GM23338 (cell line): ENCODE data around the gene TMCC1. TPM values are rescaled to one million over a fixed set of nuclear protein-coding genes. Genes with fewer than 3 reads are reported as not detected.

ENCODE experiments used
- ATAC-seq: fragments of 200-7000 bp; cut with Tn5 transposase; 3 replicates; pipeline ENCODE4 v1.9.1; 2020
- DNase-seq: peaks from one replicate; pipeline ENCODE4 v3.0.0-alpha.2; 2015; ENCODE audit warnings: low spot score
- H2AFZ ChIP-seq: fragments of 200-600 bp; sonication (generic); 2 replicates; pipeline ENCODE4 v1.8.0; 2016; ENCODE audit warnings: antibody characterized with exemption, mild to moderate bottlenecking, moderate library complexity
- H3F3A ChIP-seq: fragments of 200-600 bp; sonication (generic); replicated peaks from 2 replicates; pipeline ENCODE4 v1.8.0; 2017; ENCODE audit warnings: antibody characterized with exemption, mixed run types, low read depth
- H3K27ac ChIP-seq: fragments of 200-600 bp; sonication (generic); 2 replicates; pipeline ENCODE4 v1.6.1; 2016; ENCODE audit warnings: low read depth
- H3K27me3 ChIP-seq: fragments of 200-600 bp; sonication (generic); 2 replicates; pipeline ENCODE4 v1.8.0; 2016; ENCODE audit warnings: mild to moderate bottlenecking, mixed run types, moderate library complexity; ENCODE audit not compliant: insufficient read depth
- H3K36me3 ChIP-seq: fragments of 200-600 bp; sonication (generic); 2 replicates; pipeline ENCODE4 v1.8.0; 2016; ENCODE audit warnings: mild to moderate bottlenecking; ENCODE audit not compliant: insufficient read depth
- H3K4me1 ChIP-seq: fragments of 200-600 bp; sonication (generic); 2 replicates; pipeline ENCODE4 v1.8.0; 2016; ENCODE audit warnings: mild to moderate bottlenecking, moderate library complexity; ENCODE audit not compliant: insufficient read depth
- H3K4me2 ChIP-seq: fragments of 200-600 bp; sonication (generic); 2 replicates; pipeline ENCODE4 v1.7.1; 2017; ENCODE audit warnings: mixed run types
- H3K4me3 ChIP-seq: fragments of 200-600 bp; sonication (generic); 2 replicates; pipeline ENCODE4 v1.6.1; 2016; ENCODE audit warnings: mixed run types
- H3K79me2 ChIP-seq: fragments of 200-600 bp; sonication (generic); replicated peaks from 2 replicates; pipeline ENCODE4 v1.8.0; 2017; ENCODE audit warnings: mild to moderate bottlenecking; ENCODE audit not compliant: insufficient read depth
- H3K9me2 ChIP-seq: fragments of 200-600 bp; sonication (generic); 2 replicates; pipeline ENCODE4 v1.8.0; 2017; ENCODE audit not compliant: insufficient read depth
- H4K20me1 ChIP-seq: fragments of 200-600 bp; sonication (generic); replicated peaks from 2 replicates; pipeline ENCODE4 v1.8.0; 2017; ENCODE audit warnings: mild to moderate bottlenecking; ENCODE audit not compliant: insufficient read depth
- H3K27ac Mint-ChIP-seq: 2 replicates; pipeline ENCODE4 v1.8.0; 2020; ENCODE audit warnings: inconsistent platforms, mild to moderate bottlenecking, moderate library complexity, mixed read lengths
- H3K27me3 Mint-ChIP-seq: 3 replicates; pipeline ENCODE4 v1.8.0; 2022; ENCODE audit warnings: low read depth, mild to moderate bottlenecking, moderate library complexity, mixed read lengths, inconsistent platforms; ENCODE audit not compliant: insufficient read depth, poor library complexity
- H3K36me3 Mint-ChIP-seq: 3 replicates; pipeline ENCODE4 v1.8.0; 2021; ENCODE audit warnings: low read depth, mild to moderate bottlenecking, inconsistent platforms, moderate library complexity, mixed read lengths
- H3K4me1 Mint-ChIP-seq: 3 replicates; pipeline ENCODE4 v1.8.0; 2020; ENCODE audit warnings: mild to moderate bottlenecking, inconsistent platforms, mixed read lengths
- H3K4me3 Mint-ChIP-seq: 3 replicates; pipeline ENCODE4 v1.8.0; 2021; ENCODE audit warnings: moderate library complexity, mild to moderate bottlenecking, inconsistent platforms, mixed read lengths
- H3K9me3 Mint-ChIP-seq: 3 replicates; pipeline ENCODE4 v1.8.0; 2020; ENCODE audit warnings: moderate library complexity, mild to moderate bottlenecking, inconsistent platforms, mixed read lengths
- CREB1 ChIP-seq: fragments of 250-450 bp; sonication (Bioruptor Pico); IDR thresholded peaks from 2 replicates; pipeline ENCODE4 v1.5.0; 2020; ENCODE audit warnings: low read depth, mild to moderate bottlenecking, moderate library complexity
- EZH2 ChIP-seq: fragments of 200-600 bp; sonication (generic); IDR thresholded peaks from one replicate; pipeline ENCODE4 v1.8.0; 2017; ENCODE audit warnings: antibody characterized with exemption, mild to moderate bottlenecking, low read depth; ENCODE audit not compliant: unreplicated experiment
- EZH2phosphoT487 ChIP-seq: fragments of 200-600 bp; sonication (generic); IDR thresholded peaks from one replicate; pipeline ENCODE4 v1.8.1; 2018; ENCODE audit warnings: antibody characterized with exemption; ENCODE audit not compliant: unreplicated experiment
- JUNB ChIP-seq: IDR thresholded peaks from one replicate; pipeline ENCODE4 v1.6.1; 2016; ENCODE audit warnings: antibody characterized with exemption; ENCODE audit not compliant: unreplicated experiment
- NANOG ChIP-seq: IDR thresholded peaks from 2 replicates; pipeline ENCODE4 v1.6.1; 2016; ENCODE audit warnings: antibody characterized with exemption, borderline replicate concordance
- POLR2AphosphoS5 ChIP-seq: IDR thresholded peaks from 2 replicates; pipeline ENCODE4 v1.6.1; 2016; ENCODE audit warnings: antibody characterized with exemption, low read depth
- STAT1 ChIP-seq: IDR thresholded peaks from one replicate; pipeline ENCODE4 v1.6.1; 2016; ENCODE audit warnings: antibody characterized with exemption; ENCODE audit not compliant: unreplicated experiment
- ZNF114 ChIP-seq: fragments of 250-450 bp; sonication (Bioruptor Pico); IDR thresholded peaks from 2 replicates; pipeline ENCODE4 v1.5.0; 2020; ENCODE audit warnings: mild to moderate bottlenecking, moderate library complexity
- polyA plus RNA-seq: library from polyadenylated mRNA; unstranded; fragments of >200 nt; fragmentation: Nextera tagmentation; extraction: Ambion mirVana; gene quantifications from 2 replicates; pipeline ENCODE4 v1.2.1, GENCODE V29; 2016
- total RNA-seq: library from RNA; depleted of rRNA; stranded (reverse); fragments of >200 nt; shearing (Covaris generic); gene quantifications from 2 replicates; pipeline ENCODE4 v1.2.3, GENCODE V29; 2014
- TF ChIP-seq, protein P1 (sequence below): fragments of 250-450 bp; sonication (Bioruptor Pico); IDR thresholded peaks from 2 replicates; pipeline ENCODE4 v1.5.0; 2020; ENCODE audit warnings: mild to moderate bottlenecking, moderate library complexity

The TMCC1 gene
- total and polyA plus RNA-seq, 2 experiments from 2014 or later: 8.2 to 18.4 TPM

DNA sequence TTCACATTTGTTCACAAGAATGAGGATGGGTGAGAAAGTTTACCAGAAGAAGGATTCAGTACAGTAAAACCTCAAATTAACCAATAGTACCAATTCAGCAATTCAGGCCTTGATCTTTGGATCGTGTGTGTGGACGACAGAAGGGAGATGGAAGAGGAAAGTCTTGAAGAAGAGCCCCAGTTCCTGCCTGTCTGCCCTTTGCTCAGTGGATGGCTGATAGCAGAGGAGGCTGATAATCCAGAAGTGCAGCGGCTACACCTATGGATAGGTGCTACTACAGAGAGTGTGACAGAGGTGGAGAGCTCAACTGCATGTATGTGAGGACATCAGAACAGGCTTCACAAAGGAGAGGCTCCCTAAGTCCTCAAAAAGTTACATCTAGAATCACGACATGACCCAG lies 257.9 kb downstream of the TMCC1 start (continued):
- TF ChIP-seq, protein P1, sequence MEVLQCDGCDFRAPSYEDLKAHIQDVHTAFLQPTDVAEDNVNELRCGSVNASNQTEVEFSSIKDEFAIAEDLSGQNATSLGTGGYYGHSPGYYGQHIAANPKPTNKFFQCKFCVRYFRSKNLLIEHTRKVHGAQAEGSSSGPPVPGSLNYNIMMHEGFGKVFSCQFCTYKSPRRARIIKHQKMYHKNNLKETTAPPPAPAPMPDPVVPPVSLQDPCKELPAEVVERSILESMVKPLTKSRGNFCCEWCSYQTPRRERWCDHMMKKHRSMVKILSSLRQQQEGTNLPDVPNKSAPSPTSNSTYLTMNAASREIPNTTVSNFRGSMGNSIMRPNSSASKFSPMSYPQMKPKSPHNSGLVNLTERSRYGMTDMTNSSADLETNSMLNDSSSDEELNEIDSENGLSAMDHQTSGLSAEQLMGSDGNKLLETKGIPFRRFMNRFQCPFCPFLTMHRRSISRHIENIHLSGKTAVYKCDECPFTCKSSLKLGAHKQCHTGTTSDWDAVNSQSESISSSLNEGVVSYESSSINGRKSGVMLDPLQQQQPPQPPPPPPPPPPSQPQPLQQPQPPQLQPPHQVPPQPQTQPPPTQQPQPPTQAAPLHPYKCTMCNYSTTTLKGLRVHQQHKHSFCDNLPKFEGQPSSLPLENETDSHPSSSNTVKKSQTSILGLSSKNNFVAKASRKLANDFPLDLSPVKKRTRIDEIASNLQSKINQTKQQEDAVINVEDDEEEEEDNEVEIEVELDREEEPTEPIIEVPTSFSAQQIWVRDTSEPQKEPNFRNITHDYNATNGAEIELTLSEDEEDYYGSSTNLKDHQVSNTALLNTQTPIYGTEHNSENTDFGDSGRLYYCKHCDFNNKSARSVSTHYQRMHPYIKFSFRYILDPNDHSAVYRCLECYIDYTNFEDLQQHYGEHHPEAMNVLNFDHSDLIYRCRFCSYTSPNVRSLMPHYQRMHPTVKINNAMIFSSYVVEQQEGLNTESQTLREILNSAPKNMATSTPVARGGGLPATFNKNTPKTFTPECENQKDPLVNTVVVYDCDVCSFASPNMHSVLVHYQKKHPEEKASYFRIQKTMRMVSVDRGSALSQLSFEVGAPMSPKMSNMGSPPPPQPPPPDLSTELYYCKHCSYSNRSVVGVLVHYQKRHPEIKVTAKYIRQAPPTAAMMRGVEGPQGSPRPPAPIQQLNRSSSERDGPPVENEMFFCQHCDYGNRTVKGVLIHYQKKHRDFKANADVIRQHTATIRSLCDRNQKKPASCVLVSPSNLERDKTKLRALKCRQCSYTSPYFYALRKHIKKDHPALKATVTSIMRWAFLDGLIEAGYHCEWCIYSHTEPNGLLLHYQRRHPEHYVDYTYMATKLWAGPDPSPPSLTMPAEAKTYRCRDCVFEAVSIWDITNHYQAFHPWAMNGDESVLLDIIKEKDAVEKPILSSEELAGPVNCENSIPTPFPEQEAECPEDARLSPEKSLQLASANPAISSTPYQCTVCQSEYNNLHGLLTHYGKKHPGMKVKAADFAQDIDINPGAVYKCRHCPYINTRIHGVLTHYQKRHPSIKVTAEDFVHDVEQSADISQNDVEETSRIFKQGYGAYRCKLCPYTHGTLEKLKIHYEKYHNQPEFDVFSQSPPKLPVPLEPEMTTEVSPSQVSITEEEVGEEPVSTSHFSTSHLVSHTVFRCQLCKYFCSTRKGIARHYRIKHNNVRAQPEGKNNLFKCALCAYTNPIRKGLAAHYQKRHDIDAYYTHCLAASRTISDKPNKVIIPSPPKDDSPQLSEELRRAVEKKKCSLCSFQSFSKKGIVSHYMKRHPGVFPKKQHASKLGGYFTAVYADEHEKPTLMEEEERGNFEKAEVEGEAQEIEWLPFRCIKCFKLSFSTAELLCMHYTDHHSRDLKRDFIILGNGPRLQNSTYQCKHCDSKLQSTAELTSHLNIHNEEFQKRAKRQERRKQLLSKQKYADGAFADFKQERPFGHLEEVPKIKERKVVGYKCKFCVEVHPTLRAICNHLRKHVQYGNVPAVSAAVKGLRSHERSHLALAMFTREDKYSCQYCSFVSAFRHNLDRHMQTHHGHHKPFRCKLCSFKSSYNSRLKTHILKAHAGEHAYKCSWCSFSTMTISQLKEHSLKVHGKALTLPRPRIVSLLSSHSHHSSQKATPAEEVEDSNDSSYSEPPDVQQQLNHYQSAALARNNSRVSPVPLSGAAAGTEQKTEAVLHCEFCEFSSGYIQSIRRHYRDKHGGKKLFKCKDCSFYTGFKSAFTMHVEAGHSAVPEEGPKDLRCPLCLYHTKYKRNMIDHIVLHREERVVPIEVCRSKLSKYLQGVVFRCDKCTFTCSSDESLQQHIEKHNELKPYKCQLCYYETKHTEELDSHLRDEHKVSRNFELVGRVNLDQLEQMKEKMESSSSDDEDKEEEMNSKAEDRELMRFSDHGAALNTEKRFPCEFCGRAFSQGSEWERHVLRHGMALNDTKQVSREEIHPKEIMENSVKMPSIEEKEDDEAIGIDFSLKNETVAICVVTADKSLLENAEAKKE (CRISPR knock-in tag): no peak
- TF ChIP-seq JUNB (no peak), NANOG (no peak), CREB1 (CRISPR knock-in tag) (no peak), STAT1 (no peak), ZNF114 (CRISPR knock-in tag) (no peak), POLR2AphosphoS5 (no peak), EZH2phosphoT487 (no peak)

DNA sequence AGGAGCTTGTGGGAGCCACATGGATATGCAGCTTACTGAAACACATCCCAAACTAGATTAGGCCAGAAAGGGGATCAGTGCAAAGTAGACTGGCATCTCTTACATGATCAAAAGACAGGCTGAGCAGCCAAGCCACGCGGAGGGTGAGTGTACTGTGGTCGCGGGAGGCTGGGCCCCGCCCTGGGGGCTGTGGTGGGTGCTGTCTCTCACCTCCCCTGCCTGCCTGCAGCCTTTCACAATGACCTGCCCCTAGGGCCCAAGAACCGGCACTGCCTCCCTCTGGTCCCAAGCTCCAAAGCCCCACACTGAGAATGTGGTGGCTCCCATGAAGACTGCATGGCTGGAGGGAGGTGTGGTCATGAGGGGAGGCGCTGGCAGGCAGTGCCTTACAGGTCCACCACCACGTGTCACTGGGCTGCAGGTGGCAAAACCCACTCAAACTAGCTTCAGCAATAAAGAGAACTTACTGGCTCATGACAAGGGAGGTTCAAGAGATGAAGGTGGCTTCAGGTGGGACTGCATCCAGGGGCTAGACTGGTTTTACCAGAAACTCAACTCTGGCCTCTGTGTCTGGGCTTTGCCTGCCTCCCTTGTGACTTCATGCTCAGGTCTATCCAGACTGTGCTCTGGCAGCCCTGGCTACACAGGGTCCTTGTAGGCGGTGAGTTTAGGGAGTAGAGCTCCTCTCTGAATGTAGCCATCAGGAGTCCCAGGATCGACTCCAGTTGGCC lies 259.6 kb downstream of the TMCC1 start:
- H3K79me2 ChIP-seq: no peaks in the 10 kb centered on the region
- ATAC-seq (peak; percentile 48), DNase-seq (peak; percentile 16)
- Mint-ChIP-seq H3K36me3 (peaks cover 6% of the 10 kb centered on the region; the same call in 2 of the 3 replicates), H3K27ac (no peak overlapping the region), H3K9me3 (peaks cover 16% of the 10 kb centered on the region; the same call in 2 of the 3 replicates), H3K27me3 (peaks cover 3% of the 10 kb centered on the region), H3K4me1 (peaks cover 7% of the 10 kb centered on the region; the same call in 2 of the 3 replicates), H3K4me3 (no peak overlapping the region)
- no peaks in the 10 kb centered on the region for H3F3A ChIP-seq
- H3K9me2 ChIP-seq: no peaks in the 10 kb centered on the region
- no peaks in the 10 kb centered on the region for H3K27me3 ChIP-seq
- no peak overlapping the region for H3K4me2 ChIP-seq
- no peak overlapping the region for H3K27ac ChIP-seq
- no peak overlapping the region for H2AFZ ChIP-seq
- H3K4me1 ChIP-seq: no peaks in the 10 kb centered on the region
- H3K4me3 ChIP-seq: no peak overlapping the region
- H3K36me3 ChIP-seq: no peaks in the 10 kb centered on the region
- no peaks in the 10 kb centered on the region for H4K20me1 ChIP-seq
- no peak for TF ChIP-seq EZH2phosphoT487
- no peak for TF ChIP-seq NANOG
- TF ChIP-seq EZH2: no peak
- TF ChIP-seq, protein P1 (CRISPR knock-in tag): no peak
- no peak for TF ChIP-seq STAT1
- TF ChIP-seq POLR2AphosphoS5: no peak
- no peak for TF ChIP-seq ZNF114 (CRISPR knock-in tag)
